Body of pancreas (tissue), 4 donors: ENCODE data around the gene RNASE11.
"Not testable (repeated sequence)": the region's sequence is repeated elsewhere in the genome, so short reads cannot be mapped to it uniquely, and the experiment has no call there.

Experiments
- CTCF ChIP-seq, 7 experiments: fragments of 450-650 bp in 4 of 7; fragments of 200-600 bp in 3 of 7; sonication (generic) in 3 of 7; IDR thresholded peaks; one replicate each; pipeline ENCODE4 v1.5.1; 2016 to 2019; ENCODE audit warnings: antibody characterized with exemption in 7 of 7
- POLR2A ChIP-seq, 3 donors: fragments of 450-650 bp; IDR thresholded peaks; one replicate each; pipeline ENCODE4 v1.6.1; 2016; ENCODE audit warnings: antibody characterized with exemption in 3 of 3, mild to moderate bottlenecking in 2 of 3

GRCh38 chr14:20572382-20572990 is 15.3 kb downstream of the RNASE11 start:
- not testable (repeated sequence) for TF ChIP-seq CTCF, POLR2A (IDR thresholded peaks at IDR 0.05)
